Skin of body (tissue), 2 donors: ENCODE data around the gene METTL17. TPM values are rescaled to one million over a fixed set of nuclear protein-coding genes. Genes with fewer than 3 reads are reported as not detected.
"Not testable (repeated sequence)": the region's sequence is repeated elsewhere in the genome, so short reads cannot be mapped to it uniquely, and the experiment has no call there.

Source experiments
- DNase-seq: peaks from one replicate; lab custom pipeline; 2025; lab: John Stamatoyannopoulos, UW
- total RNA-seq: library from RNA; depleted of rRNA; stranded (reverse); fragments of >200 nt; gene quantifications from one replicate; pipeline ENCODE4 v1.2.3, GENCODE V29; 2014

Gene METTL17, protein sequence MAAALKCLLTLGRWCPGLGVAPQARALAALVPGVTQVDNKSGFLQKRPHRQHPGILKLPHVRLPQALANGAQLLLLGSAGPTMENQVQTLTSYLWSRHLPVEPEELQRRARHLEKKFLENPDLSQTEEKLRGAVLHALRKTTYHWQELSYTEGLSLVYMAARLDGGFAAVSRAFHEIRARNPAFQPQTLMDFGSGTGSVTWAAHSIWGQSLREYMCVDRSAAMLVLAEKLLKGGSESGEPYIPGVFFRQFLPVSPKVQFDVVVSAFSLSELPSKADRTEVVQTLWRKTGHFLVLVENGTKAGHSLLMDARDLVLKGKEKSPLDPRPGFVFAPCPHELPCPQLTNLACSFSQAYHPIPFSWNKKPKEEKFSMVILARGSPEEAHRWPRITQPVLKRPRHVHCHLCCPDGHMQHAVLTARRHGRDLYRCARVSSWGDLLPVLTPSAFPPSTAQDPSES
- total RNA-seq = 34.0 TPM

DNA sequence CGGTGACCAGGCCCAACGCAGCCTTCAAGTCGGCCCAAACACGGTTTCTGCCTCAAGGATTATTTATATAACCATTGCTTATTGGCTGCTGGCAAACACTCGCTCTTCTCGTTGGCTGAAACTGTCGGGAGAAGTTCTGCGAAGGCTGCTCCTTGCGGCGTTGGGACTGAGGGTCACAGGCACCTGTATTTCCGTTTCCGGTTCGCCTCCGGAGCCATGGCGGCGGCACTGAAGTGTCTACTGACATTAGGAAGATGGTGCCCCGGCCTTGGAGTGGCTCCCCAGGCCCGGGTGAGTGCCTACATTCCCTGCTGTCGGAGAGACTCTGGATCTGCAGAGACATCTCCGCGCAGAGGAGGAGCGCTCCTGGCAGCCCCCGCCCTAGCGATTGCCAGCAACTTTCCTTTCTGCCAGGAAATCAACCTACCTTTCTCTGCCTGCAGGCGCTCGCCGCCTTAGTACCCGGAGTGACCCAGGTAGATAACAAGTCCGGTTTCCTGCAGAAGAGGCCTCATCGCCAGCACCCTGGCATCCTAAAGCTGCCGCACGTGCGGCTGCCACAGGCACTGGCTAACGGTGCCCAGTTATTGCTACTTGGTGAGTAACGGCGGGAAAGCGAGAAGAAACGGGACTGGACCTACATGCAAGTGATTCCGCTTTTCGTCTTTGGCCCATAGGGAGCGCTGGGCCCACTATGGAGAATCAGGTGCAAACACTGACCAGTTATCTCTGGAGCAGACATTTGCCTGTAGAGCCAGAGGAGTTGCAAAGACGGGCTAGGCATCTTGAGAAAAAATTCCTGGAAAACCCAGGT lies at the start of gene METTL17:
TSS of gene METTL17 (plus strand) at position 194 of the 814 bp plus-strand sequence. CDS start at position 217, 23 bp downstream.
- DNase-seq = peak; percentile 98

DNA sequence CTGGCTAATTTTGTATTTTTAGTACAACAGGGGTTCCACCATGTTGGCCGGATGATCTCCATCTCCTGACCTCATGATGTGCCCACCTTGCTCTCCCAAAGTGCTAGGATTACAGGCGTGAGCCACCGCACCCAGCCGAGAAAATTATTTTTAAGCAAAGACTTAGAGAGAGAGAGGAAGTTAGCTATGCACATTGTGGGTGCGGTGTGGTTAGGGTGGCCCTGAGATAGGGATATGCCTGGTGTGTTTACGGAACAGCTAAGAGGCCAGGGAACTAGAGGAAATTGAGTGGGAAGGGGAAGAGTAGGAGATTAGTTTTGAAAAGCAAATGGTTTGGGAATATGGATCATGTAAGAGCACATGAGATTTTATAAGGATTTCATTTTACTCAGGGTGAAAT lies 44.6 kb upstream of the METTL17 start:
- not testable (repeated sequence) for DNase-seq

DNA sequence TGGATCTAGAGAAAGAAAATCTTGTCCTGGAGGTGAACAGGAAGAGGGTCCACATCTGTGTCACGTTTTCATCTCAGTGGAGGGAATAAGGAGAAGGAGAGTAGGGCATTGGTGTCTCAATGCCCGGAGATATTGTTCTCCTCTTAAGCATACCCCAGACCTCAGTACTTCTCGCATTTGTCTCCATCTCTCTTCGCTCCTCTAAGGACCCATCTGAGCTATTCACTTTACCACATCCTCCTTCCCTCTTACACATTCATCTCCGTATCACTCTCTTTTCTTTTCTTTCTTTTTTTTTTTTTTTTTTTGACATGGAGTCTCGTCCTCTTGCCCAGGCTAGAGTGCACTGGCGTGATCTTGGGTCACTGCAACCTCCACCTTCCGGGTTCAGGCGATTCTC lies 43.1 kb upstream of the METTL17 start:
- not testable (repeated sequence) for DNase-seq

DNA sequence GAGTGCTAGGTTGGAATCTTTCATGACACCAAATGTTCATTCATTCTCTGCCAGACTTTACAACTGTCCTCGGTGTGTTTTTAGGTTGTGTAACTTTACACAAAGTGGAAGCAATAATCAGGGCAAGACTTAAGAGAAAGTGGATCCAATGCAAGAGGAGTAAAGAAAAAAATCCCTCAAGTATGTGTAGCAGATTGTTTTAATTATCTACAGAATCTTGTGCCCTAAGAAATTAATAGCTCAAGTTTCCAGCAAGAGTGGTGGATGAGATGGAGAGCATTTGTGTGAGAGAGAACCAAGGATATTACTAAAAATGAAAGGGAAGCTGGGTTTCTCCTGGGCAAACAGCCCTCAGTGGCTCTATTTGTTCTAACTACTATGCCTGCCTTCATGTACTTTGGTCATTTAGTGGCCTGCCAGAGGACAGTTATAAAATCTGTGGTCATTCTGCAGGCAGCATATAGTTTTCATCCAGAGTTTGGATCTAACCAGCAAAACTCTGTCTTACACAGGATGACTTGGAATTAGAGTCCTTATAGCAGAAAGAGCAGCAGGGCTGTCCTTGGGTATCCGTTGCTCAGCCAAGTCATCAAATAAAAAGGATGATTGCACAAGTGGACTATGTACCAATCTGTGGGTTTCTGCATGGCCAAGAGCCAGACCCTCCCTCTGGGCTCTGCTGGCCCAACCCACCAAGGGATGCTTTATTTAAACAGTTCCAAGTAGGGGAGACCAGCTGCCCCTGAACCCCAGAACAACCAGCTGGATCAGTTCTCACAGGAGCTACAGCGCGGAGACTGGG lies 34.8 kb upstream of the METTL17 start, which contains the start of gene RNASE2:
TSS of gene RNASE2 (plus strand) at position 752 of the 802 bp plus-strand sequence. CDS start 285 bp downstream, outside the sequence.
- not testable (repeated sequence) for DNase-seq

DNA sequence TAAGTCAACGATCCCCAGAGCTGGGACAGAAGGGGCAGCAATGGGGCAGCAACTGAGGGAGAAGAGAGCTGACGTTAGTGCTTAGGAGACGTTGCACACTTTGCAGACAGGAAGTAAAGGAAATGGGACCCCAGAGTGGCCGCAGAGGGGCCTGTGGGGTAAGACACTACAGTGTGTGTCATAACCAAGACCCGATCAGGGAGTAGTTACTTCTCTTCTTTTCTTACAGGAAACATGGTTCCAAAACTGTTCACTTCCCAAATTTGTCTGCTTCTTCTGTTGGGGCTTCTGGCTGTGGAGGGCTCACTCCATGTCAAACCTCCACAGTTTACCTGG lies 34.3 kb upstream of the METTL17 start:
- DNase-seq = not testable (repeated sequence)

DNA sequence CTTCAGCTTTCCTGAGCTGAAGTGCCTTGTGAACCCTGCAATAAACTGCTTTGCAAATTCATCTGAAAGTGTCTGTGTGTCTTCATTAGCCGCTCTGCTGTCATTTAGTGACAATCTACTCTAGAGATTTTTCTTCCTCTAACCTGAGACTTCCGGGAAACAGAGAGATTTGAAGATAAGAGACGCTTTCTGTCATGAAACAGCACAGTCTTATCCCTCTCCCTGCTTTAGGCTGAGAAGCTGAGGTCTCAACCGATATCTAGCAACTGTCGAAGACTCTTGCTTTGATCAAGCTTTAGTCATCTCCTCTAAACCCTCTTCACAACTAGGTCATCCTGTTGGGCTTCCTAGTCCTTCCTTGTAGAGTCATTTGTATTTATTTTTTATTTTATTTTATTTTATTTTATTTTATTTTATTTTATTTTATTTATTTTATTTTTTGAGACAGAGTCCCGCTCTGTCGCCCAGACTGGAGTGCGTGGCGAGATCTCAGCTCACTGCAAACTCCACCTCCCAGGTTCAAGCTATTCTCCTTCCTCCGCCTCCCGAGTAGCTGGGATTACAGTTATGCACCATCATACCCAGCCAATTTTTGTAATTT lies 33.3 kb upstream of the METTL17 start:
- no peak for DNase-seq

DNA sequence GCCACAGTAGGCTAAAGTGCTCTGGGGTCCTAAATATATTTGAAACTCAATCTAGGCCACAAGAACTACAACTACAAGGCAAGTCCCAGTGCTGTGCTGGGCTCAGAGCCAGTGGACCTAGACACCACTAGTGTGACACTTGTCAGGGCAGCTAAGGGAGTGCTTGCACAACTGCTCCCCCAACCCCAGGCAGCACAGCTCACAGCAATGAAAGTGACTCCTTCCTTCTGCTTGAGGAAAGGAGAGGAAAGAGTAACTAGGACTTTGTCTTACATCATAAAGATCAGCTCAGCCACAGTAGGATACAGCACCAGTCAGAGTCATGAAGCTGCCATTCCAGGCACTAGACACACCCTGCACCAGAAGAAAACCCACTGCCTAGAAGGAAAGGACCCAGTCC lies 30.8 kb upstream of the METTL17 start:
- DNase-seq = not testable (repeated sequence)

DNA sequence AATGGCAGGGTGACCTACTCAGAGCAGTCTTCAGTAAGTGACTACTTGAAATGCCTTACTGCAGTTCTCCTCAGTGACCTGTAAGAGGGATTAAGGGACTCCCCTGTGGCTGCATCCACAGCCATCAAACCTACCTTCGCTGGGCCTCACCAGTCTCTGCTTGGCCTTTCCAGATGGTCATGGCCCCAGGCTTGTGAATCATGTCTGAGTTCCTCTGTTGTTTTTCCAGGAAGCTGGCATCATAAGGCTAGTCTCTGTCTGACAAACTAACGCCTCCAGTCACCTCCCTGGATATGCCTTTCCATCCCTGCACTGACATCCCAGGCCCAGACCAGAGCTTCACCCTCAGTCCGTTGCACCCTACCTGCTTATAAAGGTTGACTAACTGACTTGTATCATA lies 20.4 kb upstream of the METTL17 start:
- DNase-seq = no peak

DNA sequence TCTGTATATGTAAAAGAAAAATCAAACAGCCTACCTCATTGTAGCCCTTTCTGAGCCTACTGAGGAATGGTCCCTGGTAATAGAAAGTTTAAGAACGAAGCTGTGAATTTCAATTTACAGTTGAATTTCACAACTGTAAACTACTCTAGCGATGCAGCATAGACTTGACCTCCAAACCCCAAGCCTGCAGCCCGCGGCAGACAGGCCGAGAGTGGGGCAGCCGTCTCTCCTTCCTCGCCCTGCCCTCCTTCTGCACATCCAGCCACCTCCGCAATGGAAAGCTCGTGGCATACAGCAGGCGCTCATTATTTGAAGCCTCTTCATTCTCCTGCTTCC lies 19.2 kb upstream of the METTL17 start:
- DNase-seq = no peak

DNA sequence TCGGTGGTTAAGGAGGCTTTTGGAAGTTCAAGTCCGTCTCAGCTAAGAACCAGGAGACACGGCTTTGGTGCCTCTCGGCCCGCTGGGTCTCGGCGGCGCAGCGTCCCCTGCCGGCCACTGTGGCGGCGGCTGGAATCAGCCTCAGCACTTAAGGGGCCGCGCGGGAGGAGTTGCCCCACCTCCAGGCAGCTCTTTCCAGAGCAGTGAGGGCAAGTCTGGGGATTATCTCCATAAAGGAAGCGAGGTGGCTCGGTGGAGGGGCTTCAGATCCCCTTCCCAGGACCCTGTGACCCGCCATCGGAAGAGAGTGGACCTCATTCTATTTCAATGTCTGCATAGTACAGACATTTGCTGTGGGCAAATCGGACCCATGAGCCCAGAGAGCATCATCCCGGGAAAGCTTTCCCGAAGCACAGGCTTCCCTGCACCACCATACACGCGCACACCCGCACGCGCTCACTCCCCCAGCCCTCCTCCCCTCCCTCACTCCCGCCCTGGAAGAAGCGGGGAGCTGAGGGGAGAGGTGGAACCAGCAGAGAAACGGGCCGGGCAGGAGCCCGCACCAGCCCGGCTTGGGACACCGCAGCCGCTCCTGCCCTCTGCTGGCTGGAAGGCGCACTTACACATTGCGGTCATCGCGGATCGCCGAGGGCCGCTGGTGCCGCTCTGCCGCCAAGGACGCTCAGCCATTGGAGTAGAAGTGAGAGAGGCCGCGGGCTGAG lies 18.6 kb upstream of the METTL17 start:
- DNase-seq = peak; percentile 77

DNA sequence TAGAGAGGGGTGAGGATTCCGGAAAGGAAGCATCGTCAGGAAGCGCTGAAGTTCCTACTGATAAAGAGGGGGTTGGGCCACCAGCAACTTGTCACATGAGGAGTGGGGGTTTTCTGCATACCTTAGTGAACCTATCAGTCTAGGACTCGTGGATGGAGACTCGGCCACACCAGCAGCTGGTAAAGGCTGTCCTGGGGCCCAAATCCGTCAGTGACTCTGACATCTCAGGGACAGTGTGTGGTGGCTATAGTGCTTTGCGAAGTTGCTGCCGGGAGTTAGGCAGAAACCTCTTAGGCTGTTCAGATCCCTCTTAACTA lies 18.1 kb upstream of the METTL17 start:
- no peak for DNase-seq

DNA sequence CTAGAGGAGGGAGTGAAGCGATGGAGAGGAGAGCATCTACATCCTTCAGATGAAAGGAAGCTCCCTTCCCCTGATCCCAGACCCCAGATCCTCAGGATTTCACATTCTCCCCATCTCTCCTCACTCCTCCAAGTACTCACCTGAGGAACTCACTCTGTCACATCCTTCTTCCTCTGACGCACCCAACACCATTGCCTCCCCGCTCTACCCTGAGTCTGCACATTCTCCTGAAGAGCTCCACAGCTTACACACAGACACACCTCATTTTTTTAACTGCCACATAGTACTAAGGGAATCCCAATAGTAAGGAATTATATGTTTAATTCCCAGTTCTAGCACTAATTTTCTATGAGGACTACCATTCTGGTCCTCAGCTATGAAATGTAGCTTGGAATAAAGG lies 16.3 kb upstream of the METTL17 start:
- DNase-seq = no peak

DNA sequence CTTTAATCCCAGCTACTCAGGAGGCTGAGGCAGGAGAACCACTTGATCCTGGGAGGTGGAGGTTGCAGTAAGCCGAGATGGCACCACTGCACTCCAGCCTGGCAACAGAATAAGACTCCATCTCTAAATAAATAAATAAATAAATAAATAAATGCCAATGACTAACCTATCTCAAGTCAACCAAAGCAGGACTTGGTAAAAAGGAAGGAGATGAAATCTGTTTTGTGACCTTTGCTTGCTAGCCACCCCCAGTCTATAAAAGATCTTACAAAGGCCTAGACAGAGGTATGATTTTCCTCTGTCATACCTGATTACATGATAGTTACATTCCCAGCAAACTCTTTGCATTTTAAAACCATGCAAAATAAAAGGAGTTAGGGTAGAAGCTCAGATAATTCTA lies 13.5 kb upstream of the METTL17 start:
- DNase-seq = no peak

DNA sequence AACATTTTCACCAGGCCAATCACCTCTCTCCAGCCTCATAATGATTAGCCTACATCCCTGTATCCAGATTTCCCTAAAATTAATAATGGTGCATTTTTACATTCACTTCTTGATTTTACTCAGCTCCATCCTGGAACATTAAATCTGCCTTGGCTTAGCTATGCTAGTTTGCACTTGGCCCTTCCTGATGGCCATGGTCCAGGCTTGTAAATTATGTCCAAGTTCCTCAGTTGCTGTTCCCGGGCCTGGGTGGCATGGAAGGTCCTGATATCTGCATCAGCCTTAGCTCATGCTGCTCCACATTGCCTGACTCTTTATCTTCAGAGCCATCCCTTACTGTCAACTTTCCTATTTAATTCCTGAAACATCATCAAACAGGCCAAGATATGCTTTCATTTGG lies 11.1 kb upstream of the METTL17 start:
- DNase-seq = no peak

DNA sequence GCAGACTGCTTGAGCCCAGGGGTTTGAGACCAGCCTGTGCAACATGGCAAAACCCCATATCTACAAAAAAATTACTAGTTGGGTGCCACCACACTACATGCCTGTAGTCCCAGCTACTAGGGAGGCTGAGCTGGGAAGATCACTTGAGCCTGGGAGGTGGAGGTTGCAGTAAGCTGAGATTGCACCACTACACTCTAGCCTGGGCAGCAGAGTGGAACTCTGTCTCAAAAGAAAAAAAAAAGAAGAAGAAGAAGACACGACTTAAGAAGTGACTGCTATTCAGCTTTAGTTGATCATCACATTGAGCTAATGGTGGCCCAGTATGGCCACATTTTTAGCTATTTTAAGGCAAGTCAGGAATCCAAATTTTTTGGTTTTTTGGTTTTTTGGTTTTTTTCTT lies 8.9 kb upstream of the METTL17 start:
- DNase-seq = no peak

DNA sequence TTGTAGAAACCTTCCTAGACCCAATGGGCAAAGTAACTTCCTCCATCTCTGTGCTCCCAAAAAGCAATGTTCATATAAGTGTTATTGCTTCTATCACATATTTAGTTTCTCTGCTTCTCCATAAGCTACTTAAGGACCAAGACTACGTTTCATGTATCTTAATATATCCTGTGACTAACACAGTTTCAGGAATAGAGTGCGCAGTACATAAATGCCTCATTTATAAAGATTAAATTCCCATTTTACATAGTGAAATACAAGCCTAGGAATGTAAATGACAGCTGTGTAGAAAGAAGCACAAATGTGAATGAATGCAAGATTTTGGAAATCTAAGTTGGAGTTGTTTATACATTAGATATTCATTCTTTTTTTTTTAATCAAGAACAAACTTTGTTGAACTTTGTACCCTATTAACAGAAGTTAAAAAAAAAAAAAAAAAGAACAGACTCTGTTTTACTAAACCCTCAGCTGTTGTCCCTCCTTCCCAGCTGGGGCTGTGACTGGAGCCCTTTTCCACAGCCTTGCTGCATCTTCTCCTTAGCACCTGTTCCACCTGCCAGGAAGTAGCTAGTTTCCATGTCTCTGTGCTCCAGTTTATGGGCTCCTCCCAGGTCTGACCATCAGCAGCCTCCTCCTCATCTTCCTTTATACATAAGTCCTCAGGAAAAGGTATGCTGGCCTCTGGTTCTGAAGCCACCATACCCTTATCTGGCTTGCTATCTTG lies 7.0 kb upstream of the METTL17 start:
- no peak for DNase-seq

DNA sequence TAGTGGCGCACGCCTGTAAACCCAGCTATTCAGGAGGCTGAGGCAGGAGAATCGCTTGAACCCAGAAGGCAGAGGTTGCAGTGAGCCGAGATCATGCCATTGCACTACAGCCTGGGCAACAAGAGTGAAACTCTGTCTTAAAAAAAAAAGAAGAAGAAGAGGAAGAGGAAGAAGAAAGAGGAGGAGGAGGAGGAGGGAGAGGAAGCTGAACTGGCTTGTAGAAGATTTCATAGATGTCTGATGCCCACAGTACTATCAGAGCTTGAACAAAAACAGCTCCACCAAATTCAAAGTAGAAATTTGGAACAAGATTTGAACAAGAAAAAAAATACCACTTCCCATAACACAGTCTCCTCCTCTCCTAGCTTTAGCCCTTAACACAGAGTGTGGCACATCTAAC lies 4.1 kb upstream of the METTL17 start:
- not testable (repeated sequence) for DNase-seq

DNA sequence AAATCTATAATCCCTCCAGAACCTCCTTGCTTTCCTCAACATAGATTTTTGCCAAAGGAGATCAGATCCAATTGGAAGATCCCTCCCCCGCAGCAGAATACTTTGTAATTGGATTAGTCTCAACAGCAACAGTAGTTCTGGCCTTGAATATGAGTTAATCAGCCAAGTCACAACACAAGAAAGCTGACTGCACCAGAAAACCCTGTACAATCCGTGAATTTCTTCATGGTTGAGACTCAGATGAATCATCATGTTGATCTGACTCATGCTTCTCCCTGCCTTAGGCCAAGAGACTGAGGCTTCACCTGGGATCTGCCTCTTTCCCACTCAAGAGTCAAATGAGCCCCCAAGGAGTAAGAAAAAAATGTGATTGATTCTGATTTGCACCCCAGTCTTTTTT lies 3.0 kb upstream of the METTL17 start:
- no peak for DNase-seq

DNA sequence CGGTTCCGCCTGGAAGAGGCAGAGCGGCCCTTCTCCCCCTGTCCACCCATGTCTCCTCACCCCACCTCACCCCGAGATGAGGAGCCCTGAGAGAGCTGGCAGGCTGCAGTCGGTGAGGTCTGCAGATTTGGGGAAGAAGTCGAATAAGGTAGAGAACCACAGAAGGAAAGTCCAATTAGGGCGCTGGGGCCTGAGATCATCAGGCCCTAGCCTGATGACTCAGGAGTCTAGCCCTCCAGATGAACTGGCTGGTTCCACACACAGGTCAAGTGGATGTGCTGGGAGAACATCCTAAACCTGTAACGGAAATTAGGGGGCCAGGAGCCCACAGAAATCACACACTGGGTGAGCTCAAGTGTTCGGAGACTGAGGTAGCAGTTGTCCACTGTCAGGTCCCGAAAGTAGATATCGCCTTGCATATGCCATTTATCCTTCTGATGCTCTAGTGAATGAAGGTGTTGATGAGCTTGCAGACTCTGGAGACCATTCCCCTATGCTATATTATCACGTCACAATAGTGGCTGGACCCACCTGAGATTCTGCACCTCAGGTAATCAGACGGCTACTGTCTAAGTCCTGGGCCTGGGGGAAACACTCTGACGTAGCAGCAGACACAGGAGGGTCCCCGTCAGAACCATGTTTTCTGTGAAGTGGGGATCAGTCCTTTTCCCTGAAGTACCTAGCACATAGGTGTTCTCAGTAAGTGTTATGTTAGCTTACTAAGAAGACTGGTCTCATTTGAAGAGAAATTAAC lies 886 bp upstream of the METTL17 start:
- DNase-seq = peak; percentile 14

DNA sequence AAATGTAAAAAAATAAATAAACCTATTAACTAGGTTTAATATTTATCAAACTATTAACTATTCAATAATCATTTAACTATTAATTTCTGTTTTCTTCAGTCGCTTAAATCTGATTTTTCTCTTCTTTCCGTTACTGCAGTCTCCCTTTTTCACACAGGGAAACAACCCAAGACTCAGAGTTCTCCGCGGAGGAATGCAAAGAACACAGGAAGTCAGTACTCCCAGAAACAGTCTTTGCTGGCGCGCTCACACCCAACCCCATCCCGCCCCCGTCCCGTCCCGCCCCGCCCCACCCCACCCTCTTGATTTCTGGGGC lies 351 bp upstream of the METTL17 start:
- DNase-seq = no peak
